Mesendoderm (in vitro differentiated cells): ENCODE data around the gene CHST15.

Experiments
- DNase-seq: peaks from one replicate; pipeline ENCODE4 v3.0.0; 2013
- H2AK5ac ChIP-seq: 2 replicates; pipeline ENCODE4 v1.6.1; 2013; ENCODE audit warnings: low read length, inconsistent platforms
- H2BK120ac ChIP-seq: 2 replicates; pipeline ENCODE4 v1.6.1; 2013; ENCODE audit warnings: low read depth, mild to moderate bottlenecking, low read length, moderate library complexity, mixed read lengths
- H2BK15ac ChIP-seq: replicated peaks from 2 replicates; pipeline ENCODE4 v1.6.1; 2013; ENCODE audit warnings: low read depth, mild to moderate bottlenecking, moderate library complexity
- H2BK5ac ChIP-seq: 2 replicates; pipeline ENCODE4 v1.6.1; 2013; ENCODE audit warnings: low read length, inconsistent platforms
- H3K18ac ChIP-seq: 2 replicates; pipeline ENCODE4 v1.6.1; 2013; ENCODE audit warnings: mild to moderate bottlenecking, low read length, mixed read lengths
- H3K23ac ChIP-seq: one replicate; pipeline ENCODE4 v1.6.1; 2013; ENCODE audit warnings: low read length
- H3K27ac ChIP-seq: 2 replicates; pipeline ENCODE4 v1.5.1; 2013; ENCODE audit warnings: low read depth, mild to moderate bottlenecking, inconsistent platforms, low read length, moderate library complexity
- H3K27me3 ChIP-seq: 2 replicates; pipeline ENCODE4 v1.6.1; 2013; ENCODE audit warnings: low read length, control low read depth, mild to moderate bottlenecking, inconsistent platforms; ENCODE audit not compliant: insufficient read depth, poor library complexity
- H3K36me3 ChIP-seq: 2 replicates; pipeline ENCODE4 v1.6.1; 2013; ENCODE audit warnings: low read length, inconsistent platforms; ENCODE audit not compliant: control insufficient read depth, insufficient read depth
- H3K4ac ChIP-seq: one replicate; pipeline ENCODE4 v1.6.1; 2013; ENCODE audit warnings: low read depth, mild to moderate bottlenecking, low read length, moderate library complexity
- H3K4me1 ChIP-seq: 2 replicates; pipeline ENCODE4 v1.6.1; 2013; ENCODE audit warnings: low read depth, low read length, inconsistent platforms; ENCODE audit not compliant: control insufficient read depth
- H3K4me2 ChIP-seq: 2 replicates; pipeline ENCODE4 v1.6.1; 2013; ENCODE audit warnings: low read length
- H3K4me3 ChIP-seq: 2 replicates; pipeline ENCODE4 v1.5.1; 2013; ENCODE audit warnings: mild to moderate bottlenecking, low read length
- H3K56ac ChIP-seq: one replicate; pipeline ENCODE4 v1.6.1; 2013; ENCODE audit warnings: low read length
- H3K79me1 ChIP-seq: 2 replicates; pipeline ENCODE4 v1.6.1; 2013; ENCODE audit warnings: low read length, inconsistent platforms
- H3K79me2 ChIP-seq: 2 replicates; pipeline ENCODE4 v1.6.1; 2013; ENCODE audit warnings: mild to moderate bottlenecking, low read length; ENCODE audit not compliant: control insufficient read depth, insufficient read depth
- H3K9ac ChIP-seq: 2 replicates; pipeline ENCODE4 v1.6.1; 2013; ENCODE audit warnings: low read length, inconsistent platforms
- H4K5ac ChIP-seq: one replicate; pipeline ENCODE4 v1.6.1; 2013; ENCODE audit warnings: low read length
- H4K8ac ChIP-seq: one replicate; pipeline ENCODE4 v1.6.1; 2013; ENCODE audit warnings: low read depth, mild to moderate bottlenecking, control low read depth, low read length, moderate library complexity
- WGBS: extraction: QIAGEN DNeasy Blood & Tissue Kit; methylation state at CpG from one replicate; pipeline ENCODE4 v1.1.7; 2013; ENCODE audit warnings: low lambda C conversion rate, missing lambda C conversion rate; ENCODE audit not compliant: insufficient coverage; ENCODE audit errors: extremely low coverage; 5-methylcytosine and 5-hydroxymethylcytosine counted together

CHST15 gene

GRCh38 chr10:124125305-124126116 lies 32.1 kb upstream of the CHST15 start:
- DNase-seq: peak; percentile 42

GRCh38 chr10:124124769-124125161 lies 31.4 kb upstream of the CHST15 start:
- H3K79me1 ChIP-seq: no peaks in the 10 kb centered on the region
- H3K27ac ChIP-seq: no peak overlapping the region
- H3K4me3 ChIP-seq: no peak overlapping the region
- H4K8ac ChIP-seq: no peak overlapping the region
- no peak overlapping the region for H2BK120ac ChIP-seq
- H2BK15ac ChIP-seq: no peak overlapping the region
- H3K4me1 ChIP-seq: no peaks in the 10 kb centered on the region
- no peaks in the 10 kb centered on the region for H3K27me3 ChIP-seq
- H3K56ac ChIP-seq: no peak overlapping the region
- H3K23ac ChIP-seq: no peak overlapping the region
- no peak overlapping the region for H3K4me2 ChIP-seq
- no peak overlapping the region for H2BK5ac ChIP-seq
- WGBS: 100% methylated on average over 2 of the region's 2 CpGs
- no peak for DNase-seq
- H4K5ac ChIP-seq: no peak overlapping the region
- H2AK5ac ChIP-seq: no peak overlapping the region
- H3K79me2 ChIP-seq: no peaks in the 10 kb centered on the region
- no peak overlapping the region for H3K4ac ChIP-seq
- no peak overlapping the region for H3K9ac ChIP-seq
- H3K36me3 ChIP-seq: no peaks in the 10 kb centered on the region
- H3K18ac ChIP-seq: no peak overlapping the region

More at GRCh38 chr10:124125305-124126116, 32.1 kb upstream of the CHST15 start:
- Histone ChIP-seq H3K27ac (no peak overlapping the region), H4K5ac (no peak overlapping the region), H3K56ac (no peak overlapping the region), H3K4me3 (no peak overlapping the region), H3K4ac (no peak overlapping the region), H3K36me3 (no peaks in the 10 kb centered on the region), H3K18ac (no peak overlapping the region), H3K79me1 (no peaks in the 10 kb centered on the region), H2AK5ac (no peak overlapping the region), H3K4me2 (no peak overlapping the region), H3K79me2 (no peaks in the 10 kb centered on the region), H3K9ac (no peak overlapping the region), H4K8ac (no peak overlapping the region), H3K27me3 (no peaks in the 10 kb centered on the region), H2BK5ac (no peak overlapping the region), H2BK120ac (no peak overlapping the region), H2BK15ac (no peak overlapping the region), H3K4me1 (no peaks in the 10 kb centered on the region), H3K23ac (no peak overlapping the region)
- WGBS: 100% methylated on average over 1 of the region's 10 CpGs

- no peak overlapping the region for H4K5ac ChIP-seq
- H3K56ac ChIP-seq: no peak overlapping the region
- H3K79me1 ChIP-seq: no peaks in the 10 kb centered on the region
- H2BK5ac ChIP-seq: no peak overlapping the region
- no peak overlapping the region for H3K4ac ChIP-seq
- no peak overlapping the region for H3K18ac ChIP-seq
- no peak overlapping the region for H2AK5ac ChIP-seq
- H3K79me2 ChIP-seq: no peaks in the 10 kb centered on the region
- H3K27me3 ChIP-seq: no peaks in the 10 kb centered on the region
- no peak overlapping the region for H3K23ac ChIP-seq
- no peak overlapping the region for H3K9ac ChIP-seq
- DNase-seq: no peak
- no peak overlapping the region for H2BK15ac ChIP-seq
- H2BK120ac ChIP-seq: no peak overlapping the region
- H3K4me3 ChIP-seq: no peak overlapping the region
- H3K4me1 ChIP-seq: no peaks in the 10 kb centered on the region
- H4K8ac ChIP-seq: no peak overlapping the region
- WGBS: 100% methylated on average over 1 of the region's 10 CpGs
- H3K36me3 ChIP-seq: no peaks in the 10 kb centered on the region
- no peak overlapping the region for H3K4me2 ChIP-seq
- no peak overlapping the region for H3K27ac ChIP-seq
Measured at GRCh38 chr10:124124123-124124768, 30.8 kb upstream of the CHST15 start.

GRCh38 chr10:124123156-124123555 lies 29.8 kb upstream of the CHST15 start:
- no peak overlapping the region for H3K23ac ChIP-seq
- no peaks in the 10 kb centered on the region for H3K4me1 ChIP-seq
- no peaks in the 10 kb centered on the region for H3K79me2 ChIP-seq
- no peak overlapping the region for H2AK5ac ChIP-seq
- H3K9ac ChIP-seq: no peak overlapping the region
- no peaks in the 10 kb centered on the region for H3K79me1 ChIP-seq
- H4K5ac ChIP-seq: no peak overlapping the region
- H3K27ac ChIP-seq: no peak overlapping the region
- no peak overlapping the region for H4K8ac ChIP-seq
- no CpG with 5 or more reads among the region's 8 CpGs for WGBS
- no peak overlapping the region for H3K4ac ChIP-seq
- H3K4me2 ChIP-seq: no peak overlapping the region
- no peak overlapping the region for H2BK15ac ChIP-seq
- H3K56ac ChIP-seq: no peak overlapping the region
- H2BK120ac ChIP-seq: no peak overlapping the region
- no peak overlapping the region for H3K4me3 ChIP-seq
- H3K36me3 ChIP-seq: no peaks in the 10 kb centered on the region
- H3K27me3 ChIP-seq: no peaks in the 10 kb centered on the region
- no peak for DNase-seq
- H3K18ac ChIP-seq: no peak overlapping the region
- H2BK5ac ChIP-seq: no peak overlapping the region

GRCh38 chr10:124122211-124122610 lies 28.8 kb upstream of the CHST15 start:
- no CpG with 5 or more reads among the region's 13 CpGs for WGBS
- no peaks in the 10 kb centered on the region for H3K79me2 ChIP-seq

More at GRCh38 chr10:124122211-124122610, 28.8 kb upstream of the CHST15 start:
- no peak overlapping the region for H3K4me2 ChIP-seq
- H2BK120ac ChIP-seq: no peak overlapping the region
- no peak overlapping the region for H2BK5ac ChIP-seq
- H3K56ac ChIP-seq: no peak overlapping the region
- no peak overlapping the region for H2AK5ac ChIP-seq
- no peaks in the 10 kb centered on the region for H3K79me1 ChIP-seq
- no peaks in the 10 kb centered on the region for H3K36me3 ChIP-seq
- H3K27ac ChIP-seq: no peak overlapping the region
- H4K5ac ChIP-seq: no peak overlapping the region
- no peak overlapping the region for H3K9ac ChIP-seq
- H2BK15ac ChIP-seq: no peak overlapping the region
- DNase-seq: no peak
- H3K23ac ChIP-seq: no peak overlapping the region
- no peaks in the 10 kb centered on the region for H3K4me1 ChIP-seq
- no peak overlapping the region for H4K8ac ChIP-seq
- H3K4me3 ChIP-seq: no peak overlapping the region
- no peak overlapping the region for H3K4ac ChIP-seq
- no peak overlapping the region for H3K18ac ChIP-seq
- H3K27me3 ChIP-seq: no peaks in the 10 kb centered on the region
